SH-SY5Y (cell line): ENCODE results near the gene BABAM2.

Source experiments
- GATA2 ChIP-seq: IDR thresholded peaks from 2 replicates; pipeline ENCODE4 v1.6.1; 2011; ENCODE audit warnings: mild to moderate bottlenecking, low read depth, low read length
- GATA3 ChIP-seq: IDR thresholded peaks from 2 replicates; pipeline ENCODE4 v1.6.1; 2011; ENCODE audit warnings: low read depth, mild to moderate bottlenecking, low read length, moderate library complexity

DNA sequence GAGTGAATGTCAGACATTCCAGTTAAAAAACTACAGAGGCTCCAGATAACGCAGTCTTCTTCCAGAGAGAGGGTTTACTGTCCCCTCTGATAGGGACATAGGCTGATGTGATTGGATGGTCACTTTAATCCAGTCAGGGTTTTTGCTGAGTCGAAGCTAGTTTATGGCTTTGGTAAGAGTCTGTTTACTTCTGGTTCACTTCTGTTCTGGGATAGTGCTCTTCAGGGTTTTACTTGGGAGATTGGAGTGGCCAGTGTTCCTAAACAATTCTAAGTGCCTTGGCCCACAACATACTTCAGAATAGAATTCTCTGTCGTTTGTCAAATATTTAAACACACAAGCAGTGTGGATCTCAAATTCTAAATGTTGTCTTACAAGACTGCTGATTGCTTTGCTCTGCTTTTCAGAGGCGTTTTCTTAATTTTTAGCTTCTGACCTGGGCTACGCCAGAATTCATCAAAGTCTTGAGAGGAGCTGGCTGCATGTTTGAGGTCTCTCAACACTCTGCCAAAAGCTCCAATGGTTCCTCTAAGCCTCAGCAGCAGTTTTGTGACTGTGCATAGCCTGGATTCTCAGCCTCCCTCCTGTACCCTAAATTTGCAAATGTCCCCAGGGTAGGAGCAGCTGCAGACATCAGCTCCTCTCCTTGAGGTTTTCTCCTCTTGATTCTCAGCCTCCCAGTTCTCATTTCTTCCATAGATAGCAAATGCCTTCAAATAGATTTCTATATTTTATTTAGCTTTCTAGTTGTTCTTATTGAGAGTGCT, 105.8 kb downstream of the BABAM2 start:
- TF ChIP-seq GATA2 (no peak), GATA3 (no peak)
